HL-60 (cell line): Measurements from ENCODE around the gene ENTHD1.

Experiments
- DNase-seq, 2 experiments: peaks; one replicate each; pipeline ENCODE4 v3.0.0-alpha.2; 2010 to 2020; ENCODE audit warnings: low read depth in 1 of 2, low spot score in 1 of 2
- H3K27ac ChIP-seq: fragments of 250-450 bp; sonication (Bioruptor Pico); replicated peaks from 2 replicates; pipeline ENCODE4 v1.5.1; 2020; ENCODE audit warnings: mild to moderate bottlenecking, moderate library complexity
- H3K27me3 ChIP-seq: fragments of 250-450 bp; sonication (Bioruptor Pico); 2 replicates; pipeline ENCODE4 v1.5.1; 2021; ENCODE audit warnings: mild to moderate bottlenecking, moderate library complexity; ENCODE audit not compliant: insufficient read depth, poor library complexity, severe bottlenecking
- H3K4me3 ChIP-seq: replicated peaks from 2 replicates; pipeline ENCODE4 v1.5.1; 2011; ENCODE audit warnings: mild to moderate bottlenecking, control low read depth, low read length; ENCODE audit not compliant: insufficient read depth
- GABPA ChIP-seq: IDR thresholded peaks from 2 replicates; pipeline ENCODE4 v1.6.1; 2012; ENCODE audit warnings: low read depth
- POLR2AphosphoS5 ChIP-seq: IDR thresholded peaks from 2 replicates; pipeline ENCODE4 v1.6.1; 2012; ENCODE audit warnings: low read depth
- SPI1 ChIP-seq: IDR thresholded peaks from 2 replicates; pipeline ENCODE4 v1.6.1; 2012; ENCODE audit warnings: low read depth, mild to moderate bottlenecking, borderline replicate concordance
- TF ChIP-seq, protein P1 (sequence below): IDR thresholded peaks from 2 replicates; pipeline ENCODE4 v1.6.1; 2012; ENCODE audit warnings: low read depth; ENCODE audit not compliant: insufficient replicate concordance
- TF ChIP-seq, protein P2 (sequence below): IDR thresholded peaks from one replicate; pipeline ENCODE4 v1.5.1; 2011; ENCODE audit warnings: low read length, control low read depth, inconsistent platforms; ENCODE audit not compliant: insufficient read depth

ENTHD1 gene

DNA sequence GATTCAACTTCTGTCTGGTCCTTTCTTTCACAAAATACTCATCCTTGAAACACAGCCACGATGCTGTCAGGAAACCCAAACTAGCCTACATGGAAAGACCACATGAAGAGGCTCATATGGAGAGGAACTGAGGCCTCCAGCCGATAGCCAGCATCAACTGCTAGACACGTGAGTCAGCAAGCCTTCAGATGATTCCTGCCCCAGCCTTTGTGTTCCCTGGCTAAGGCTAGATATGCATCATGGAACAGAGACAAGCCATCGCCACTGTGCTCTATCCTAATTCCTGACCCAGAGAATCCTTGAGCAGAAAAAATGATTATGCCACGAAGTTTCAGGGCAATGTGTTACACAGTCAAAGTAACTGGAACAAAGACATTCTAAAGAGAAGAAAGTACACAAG lies 75.5 kb downstream of the ENTHD1 start:
- no peak overlapping the region for H3K27ac ChIP-seq
- DNase-seq, result no peak
- H3K27me3 ChIP-seq, result peaks cover 2% of the 10 kb centered on the region
- H3K4me3 ChIP-seq, result no peak overlapping the region
- no peak for TF ChIP-seq GABPA
- TF ChIP-seq, protein P1, sequence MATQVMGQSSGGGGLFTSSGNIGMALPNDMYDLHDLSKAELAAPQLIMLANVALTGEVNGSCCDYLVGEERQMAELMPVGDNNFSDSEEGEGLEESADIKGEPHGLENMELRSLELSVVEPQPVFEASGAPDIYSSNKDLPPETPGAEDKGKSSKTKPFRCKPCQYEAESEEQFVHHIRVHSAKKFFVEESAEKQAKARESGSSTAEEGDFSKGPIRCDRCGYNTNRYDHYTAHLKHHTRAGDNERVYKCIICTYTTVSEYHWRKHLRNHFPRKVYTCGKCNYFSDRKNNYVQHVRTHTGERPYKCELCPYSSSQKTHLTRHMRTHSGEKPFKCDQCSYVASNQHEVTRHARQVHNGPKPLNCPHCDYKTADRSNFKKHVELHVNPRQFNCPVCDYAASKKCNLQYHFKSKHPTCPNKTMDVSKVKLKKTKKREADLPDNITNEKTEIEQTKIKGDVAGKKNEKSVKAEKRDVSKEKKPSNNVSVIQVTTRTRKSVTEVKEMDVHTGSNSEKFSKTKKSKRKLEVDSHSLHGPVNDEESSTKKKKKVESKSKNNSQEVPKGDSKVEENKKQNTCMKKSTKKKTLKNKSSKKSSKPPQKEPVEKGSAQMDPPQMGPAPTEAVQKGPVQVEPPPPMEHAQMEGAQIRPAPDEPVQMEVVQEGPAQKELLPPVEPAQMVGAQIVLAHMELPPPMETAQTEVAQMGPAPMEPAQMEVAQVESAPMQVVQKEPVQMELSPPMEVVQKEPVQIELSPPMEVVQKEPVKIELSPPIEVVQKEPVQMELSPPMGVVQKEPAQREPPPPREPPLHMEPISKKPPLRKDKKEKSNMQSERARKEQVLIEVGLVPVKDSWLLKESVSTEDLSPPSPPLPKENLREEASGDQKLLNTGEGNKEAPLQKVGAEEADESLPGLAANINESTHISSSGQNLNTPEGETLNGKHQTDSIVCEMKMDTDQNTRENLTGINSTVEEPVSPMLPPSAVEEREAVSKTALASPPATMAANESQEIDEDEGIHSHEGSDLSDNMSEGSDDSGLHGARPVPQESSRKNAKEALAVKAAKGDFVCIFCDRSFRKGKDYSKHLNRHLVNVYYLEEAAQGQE, result no peak
- no peak for TF ChIP-seq SPI1
- TF ChIP-seq, protein P2, sequence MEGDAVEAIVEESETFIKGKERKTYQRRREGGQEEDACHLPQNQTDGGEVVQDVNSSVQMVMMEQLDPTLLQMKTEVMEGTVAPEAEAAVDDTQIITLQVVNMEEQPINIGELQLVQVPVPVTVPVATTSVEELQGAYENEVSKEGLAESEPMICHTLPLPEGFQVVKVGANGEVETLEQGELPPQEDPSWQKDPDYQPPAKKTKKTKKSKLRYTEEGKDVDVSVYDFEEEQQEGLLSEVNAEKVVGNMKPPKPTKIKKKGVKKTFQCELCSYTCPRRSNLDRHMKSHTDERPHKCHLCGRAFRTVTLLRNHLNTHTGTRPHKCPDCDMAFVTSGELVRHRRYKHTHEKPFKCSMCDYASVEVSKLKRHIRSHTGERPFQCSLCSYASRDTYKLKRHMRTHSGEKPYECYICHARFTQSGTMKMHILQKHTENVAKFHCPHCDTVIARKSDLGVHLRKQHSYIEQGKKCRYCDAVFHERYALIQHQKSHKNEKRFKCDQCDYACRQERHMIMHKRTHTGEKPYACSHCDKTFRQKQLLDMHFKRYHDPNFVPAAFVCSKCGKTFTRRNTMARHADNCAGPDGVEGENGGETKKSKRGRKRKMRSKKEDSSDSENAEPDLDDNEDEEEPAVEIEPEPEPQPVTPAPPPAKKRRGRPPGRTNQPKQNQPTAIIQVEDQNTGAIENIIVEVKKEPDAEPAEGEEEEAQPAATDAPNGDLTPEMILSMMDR, result no peak
- no peak for TF ChIP-seq POLR2AphosphoS5

DNA sequence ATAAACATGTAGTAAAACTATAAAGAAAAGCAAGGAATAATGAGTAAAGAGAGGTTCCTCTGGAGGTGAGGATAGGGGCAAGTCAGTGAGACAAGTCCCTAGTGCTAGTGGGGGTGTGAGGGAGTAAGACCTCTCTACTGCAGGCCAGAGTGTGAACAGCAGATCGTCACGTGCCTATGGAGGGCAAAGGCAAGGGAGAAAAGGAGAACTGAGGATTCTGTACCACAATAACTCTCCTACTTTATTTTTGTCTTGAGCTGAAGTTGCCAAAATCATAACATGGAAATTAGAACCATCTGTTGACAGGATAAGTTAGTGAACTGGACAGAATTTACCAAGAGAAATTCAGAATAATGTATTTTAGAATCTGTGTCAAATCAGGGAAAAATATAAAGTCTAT lies 77.6 kb downstream of the ENTHD1 start:
- no peak overlapping the region for H3K4me3 ChIP-seq
- H3K27ac ChIP-seq, result no peak overlapping the region
- DNase-seq, result peak in 1 of 2 experiments; percentile 38
- TF ChIP-seq, protein P1, result no peak
- peak; percentile 50; the same call in 1 of the 2 replicates for TF ChIP-seq SPI1
- peaks cover 2% of the 10 kb centered on the region for H3K27me3 ChIP-seq

DNA sequence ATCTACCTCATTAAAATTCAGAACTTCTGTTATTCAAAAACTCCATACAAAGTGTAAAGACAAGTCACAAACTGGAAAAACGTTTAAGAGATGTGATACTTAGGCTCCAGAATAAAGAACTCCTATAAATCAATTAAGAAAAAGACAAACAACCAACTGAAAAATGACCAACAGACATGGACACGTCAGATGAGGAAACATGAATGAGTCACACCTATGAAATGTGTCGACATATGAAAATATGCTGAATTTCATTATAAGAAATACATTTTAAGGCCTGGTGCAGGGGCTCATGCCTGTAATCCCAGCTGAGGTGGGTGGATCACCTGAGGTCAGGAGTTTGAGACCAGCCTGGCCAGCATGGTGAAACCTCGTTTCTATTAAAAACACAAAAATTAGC lies 78.7 kb downstream of the ENTHD1 start:
- H3K4me3 ChIP-seq, result no peak overlapping the region
- H3K27me3 ChIP-seq, result peaks cover 2% of the 10 kb centered on the region
- no peak for TF ChIP-seq POLR2AphosphoS5
- no peak for TF ChIP-seq SPI1
- TF ChIP-seq, protein P2, result no peak
- no peak for TF ChIP-seq GABPA
- TF ChIP-seq, protein P1, result no peak
- no peak overlapping the region for H3K27ac ChIP-seq
- no peak for DNase-seq
